Esophagus squamous epithelium (tissue), 4 donors: ENCODE measurements around the gene PPP1R14C.

Source experiments
- CTCF ChIP-seq, 6 experiments: fragments of 450-650 bp in 4 of 6; fragments of 200-600 bp in 2 of 6; sonication (generic) in 2 of 6; IDR thresholded peaks; one replicate each; pipeline ENCODE4 v1.5.1; 2016 to 2019; ENCODE audit warnings: antibody characterized with exemption in 6 of 6, mild to moderate bottlenecking in 4 of 6, moderate library complexity in 4 of 6
- POLR2A ChIP-seq, 4 donors: fragments of 450-650 bp; IDR thresholded peaks; one replicate each; pipeline ENCODE4 v1.6.1; 2017; ENCODE audit warnings: antibody characterized with exemption in 4 of 4, mild to moderate bottlenecking in 4 of 4, moderate library complexity in 3 of 4

- no peak for TF ChIP-seq CTCF (IDR thresholded peaks at IDR 0.05)
- no peak for TF ChIP-seq POLR2A (IDR thresholded peaks at IDR 0.05)
These were observed 88.1 kb downstream of the PPP1R14C start for GRCh38 chr6:150230832-150231524.
